K562 (cell line): Measurements from ENCODE around the gene MAGT1. TPM values are rescaled to one million over a fixed set of nuclear protein-coding genes. Genes with fewer than 3 reads are reported as not detected.

Source experiments
- ASH1L ChIP-seq: fragments of 450-650 bp; IDR thresholded peaks from 2 replicates; pipeline ENCODE4 v1.6.1; 2018; ENCODE audit warnings: borderline replicate concordance, mild to moderate bottlenecking, low read depth; ENCODE audit not compliant: partially characterized antibody
- BACH1 ChIP-seq: fragments of 200-800 bp; sonication (Bioruptor generic); IDR thresholded peaks from 2 replicates; pipeline ENCODE4 v1.6.1; 2016; ENCODE audit warnings: missing genetic modification characterization, missing compliant biosample characterization
- BRD4 ChIP-seq: fragments of 200-600 bp; sonication (generic); IDR thresholded peaks from 2 replicates; pipeline ENCODE4 v1.6.1; 2017; ENCODE audit warnings: inconsistent platforms
- CBX3 ChIP-seq, 2 experiments: IDR thresholded peaks; 1 replicate in 1 of 2; 2 replicates in 1 of 2; pipeline ENCODE4 v1.6.1; 2012; ENCODE audit warnings: inconsistent platforms in 2 of 2, low read length in 2 of 2, borderline replicate concordance in 1 of 2, control low read depth in 1 of 2
- ELF2 ChIP-seq: fragments of 250-450 bp; sonication (Bioruptor Pico); IDR thresholded peaks from 2 replicates; pipeline ENCODE4 v1.5.0; 2021; ENCODE audit warnings: mild to moderate bottlenecking
- KDM1A ChIP-seq, 2 experiments: fragments of 450-650 bp; IDR thresholded peaks; 2 replicates each; pipeline ENCODE4 v1.6.1; 2016; ENCODE audit warnings: mild to moderate bottlenecking in 2 of 2
- NFIC ChIP-seq: fragments of 450-650 bp; IDR thresholded peaks from 2 replicates; pipeline ENCODE4 v1.6.1; 2017; ENCODE audit warnings: mild to moderate bottlenecking, inconsistent platforms
- PML ChIP-seq: IDR thresholded peaks from 2 replicates; pipeline ENCODE4 v1.6.1; 2012; ENCODE audit warnings: low read length, inconsistent platforms
- RB1 ChIP-seq: fragments of 450-650 bp; IDR thresholded peaks from 2 replicates; pipeline ENCODE4 v1.6.1; 2017; ENCODE audit warnings: low read depth, mild to moderate bottlenecking
- RFX5 ChIP-seq: IDR thresholded peaks from 2 replicates; pipeline ENCODE4 v1.6.1; 2011; ENCODE audit warnings: low read depth, mild to moderate bottlenecking, improper control_type of control experiment, low read length
- SAP30 ChIP-seq: fragments of 200-600 bp; sonication (generic); IDR thresholded peaks from 2 replicates; pipeline ENCODE4 v1.6.1; 2012; ENCODE audit warnings: borderline replicate concordance, low read depth, mild to moderate bottlenecking, moderate library complexity, low read length, control low read depth, inconsistent platforms; ENCODE audit not compliant: insufficient read depth, poor library complexity, severe bottlenecking
- SRSF1 ChIP-seq: fragments of 200-400 bp; formaldehyde crosslinking; IDR thresholded peaks from 2 replicates; pipeline ENCODE4 v1.6.1; 2017; ENCODE audit warnings: mild to moderate bottlenecking, low read depth, low read length, moderate library complexity
- SRSF9 ChIP-seq: fragments of 200-400 bp; formaldehyde crosslinking; IDR thresholded peaks from 2 replicates; pipeline ENCODE4 v1.6.1; 2017; ENCODE audit warnings: low read depth, low read length, borderline replicate concordance
- ZFP1 ChIP-seq: fragments of 450-650 bp; formaldehyde crosslinking; IDR thresholded peaks from 2 replicates; pipeline ENCODE4 v1.4.0; 2020; ENCODE audit warnings: mild to moderate bottlenecking, mixed read lengths
- ZFP36 ChIP-seq: fragments of 150-350 bp; IDR thresholded peaks from 2 replicates; pipeline ENCODE4 v1.6.1; 2018; ENCODE audit warnings: low read length, low read depth; ENCODE audit not compliant: partially characterized antibody
- ZNF133 ChIP-seq: fragments of 250-450 bp; sonication (Bioruptor Pico); IDR thresholded peaks from 2 replicates; pipeline ENCODE4 v1.4.0; 2020; ENCODE audit warnings: mild to moderate bottlenecking
- ZNF551 ChIP-seq: fragments of 250-450 bp; sonication (Bioruptor Pico); IDR thresholded peaks from 2 replicates; pipeline ENCODE4 v1.5.0; 2021; ENCODE audit warnings: mild to moderate bottlenecking, moderate library complexity
- ZNF76 ChIP-seq: fragments of 250-450 bp; sonication (Bioruptor Pico); IDR thresholded peaks from 2 replicates; pipeline ENCODE4 v1.4.0; 2020; ENCODE audit warnings: mild to moderate bottlenecking, moderate library complexity, borderline replicate concordance
- ZSCAN29 ChIP-seq: fragments of 450-650 bp; IDR thresholded peaks from 2 replicates; pipeline ENCODE4 v1.6.1; 2017
- polyA plus RNA-seq, 8 experiments: library from polyadenylated mRNA; depleted of rRNA in 4 of 8; stranded (reverse) in 5 of 8; unstranded in 3 of 8; fragments of >200 nt; fragmentation: Nextera tagmentation in 2 of 8; fragmentation: Illumina TruSeq in 1 of 8; extraction: Ambion mirVana in 2 of 8; extraction: Trizol in 1 of 8; gene quantifications; 2 replicates each; pipeline versions ENCODE4 v1.2.1 to v1.2.3, GENCODE V29; 2011 to 2014; ENCODE audit warnings: inconsistent platforms in 1 of 8, missing spikeins in 1 of 8
- total RNA-seq, 7 experiments: library from RNA; depleted of rRNA in 6 of 7; stranded (reverse); fragments of >200 nt in 6 of 7; fragmentation: Illumina TruSeq in 2 of 7; extraction: Trizol in 2 of 7; gene quantifications; 2 replicates each; pipeline versions ENCODE4 v1.2.1 to v1.2.3, GENCODE V29; 2011 to 2021; ENCODE audit warnings: low replicate concordance in 1 of 7
- TF ChIP-seq, protein P1 (sequence below): fragments of 450-650 bp; IDR thresholded peaks from 2 replicates; pipeline ENCODE4 v1.6.1; 2018; ENCODE audit warnings: mild to moderate bottlenecking, low read depth; ENCODE audit not compliant: partially characterized antibody
- TF ChIP-seq, protein P2 (sequence below): fragments of 250-450 bp; sonication (Bioruptor Pico); IDR thresholded peaks from 2 replicates; pipeline ENCODE4 v1.4.0; 2020
- TF ChIP-seq, protein P3 (sequence below): fragments of 450-650 bp; IDR thresholded peaks from 2 replicates; pipeline ENCODE4 v1.6.1; 2016; ENCODE audit warnings: low read depth, mild to moderate bottlenecking, moderate library complexity

The MAGT1 gene
- total and polyA plus RNA-seq, 9 of the 15 experiments (the other 6 are each of a cell fraction or from before 2014, with no cell fraction given): 15.5 to 46.2 (median 28.8) TPM

DNA sequence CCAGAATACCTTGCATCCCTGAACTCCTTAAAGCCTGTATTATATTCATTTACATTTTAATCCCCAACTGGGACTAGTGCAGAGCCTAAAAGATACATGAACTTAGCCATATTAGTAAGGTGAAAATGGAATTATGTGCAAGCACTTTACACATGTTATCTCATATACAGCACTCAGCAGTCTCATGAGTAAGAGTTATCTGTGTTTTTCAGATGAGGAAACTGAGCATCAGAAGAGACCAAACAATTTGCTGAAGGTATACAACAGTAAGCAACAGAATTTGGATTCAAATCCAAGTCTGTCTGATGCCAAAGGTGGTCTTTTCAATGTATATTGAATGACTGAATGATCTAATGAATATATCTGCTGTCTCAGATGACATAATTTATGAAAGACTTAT lies 27.6 kb upstream of the MAGT1 start (continued):
- TF ChIP-seq, protein P1, sequence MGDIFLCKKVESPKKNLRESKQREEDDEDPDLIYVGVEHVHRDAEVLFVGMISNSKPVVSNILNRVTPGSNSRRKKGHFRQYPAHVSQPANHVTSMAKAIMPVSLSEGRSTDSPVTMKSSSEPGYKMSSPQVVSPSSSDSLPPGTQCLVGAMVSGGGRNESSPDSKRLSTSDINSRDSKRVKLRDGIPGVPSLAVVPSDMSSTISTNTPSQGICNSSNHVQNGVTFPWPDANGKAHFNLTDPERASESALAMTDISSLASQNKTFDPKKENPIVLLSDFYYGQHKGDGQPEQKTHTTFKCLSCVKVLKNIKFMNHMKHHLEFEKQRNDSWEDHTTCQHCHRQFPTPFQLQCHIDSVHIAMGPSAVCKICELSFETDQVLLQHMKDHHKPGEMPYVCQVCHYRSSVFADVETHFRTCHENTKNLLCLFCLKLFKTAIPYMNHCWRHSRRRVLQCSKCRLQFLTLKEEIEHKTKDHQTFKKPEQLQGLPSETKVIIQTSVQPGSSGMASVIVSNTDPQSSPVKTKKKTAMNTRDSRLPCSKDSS: no peak
- TF ChIP-seq SRSF9 (no peak), PML (peak; percentile 54), ZNF551 (CRISPR knock-in tag) (no peak), ZNF133 (no peak), RB1 (no peak), BACH1 (tag) (no peak), KDM1A (IDR thresholded peaks at IDR 0.05) (no peak), CBX3 (IDR thresholded peaks at IDR 0.05; ENCODE audit: borderline replicate concordance in 1 of 2, low read length in 2 of 2) (no peak), ZFP36 (peak; percentile 53), ZFP1 (CRISPR knock-in tag) (peak; percentile 18; the same call in 1 of the 2 replicates), RFX5 (no peak), BRD4 (no peak), SRSF1 (no peak), ELF2 (CRISPR knock-in tag) (no peak), ZNF76 (no peak), ZSCAN29 (no peak), SAP30 (no peak), ASH1L (no peak), NFIC (peak; percentile 32; the same call in 1 of the 2 replicates)
- TF ChIP-seq, protein P2, sequence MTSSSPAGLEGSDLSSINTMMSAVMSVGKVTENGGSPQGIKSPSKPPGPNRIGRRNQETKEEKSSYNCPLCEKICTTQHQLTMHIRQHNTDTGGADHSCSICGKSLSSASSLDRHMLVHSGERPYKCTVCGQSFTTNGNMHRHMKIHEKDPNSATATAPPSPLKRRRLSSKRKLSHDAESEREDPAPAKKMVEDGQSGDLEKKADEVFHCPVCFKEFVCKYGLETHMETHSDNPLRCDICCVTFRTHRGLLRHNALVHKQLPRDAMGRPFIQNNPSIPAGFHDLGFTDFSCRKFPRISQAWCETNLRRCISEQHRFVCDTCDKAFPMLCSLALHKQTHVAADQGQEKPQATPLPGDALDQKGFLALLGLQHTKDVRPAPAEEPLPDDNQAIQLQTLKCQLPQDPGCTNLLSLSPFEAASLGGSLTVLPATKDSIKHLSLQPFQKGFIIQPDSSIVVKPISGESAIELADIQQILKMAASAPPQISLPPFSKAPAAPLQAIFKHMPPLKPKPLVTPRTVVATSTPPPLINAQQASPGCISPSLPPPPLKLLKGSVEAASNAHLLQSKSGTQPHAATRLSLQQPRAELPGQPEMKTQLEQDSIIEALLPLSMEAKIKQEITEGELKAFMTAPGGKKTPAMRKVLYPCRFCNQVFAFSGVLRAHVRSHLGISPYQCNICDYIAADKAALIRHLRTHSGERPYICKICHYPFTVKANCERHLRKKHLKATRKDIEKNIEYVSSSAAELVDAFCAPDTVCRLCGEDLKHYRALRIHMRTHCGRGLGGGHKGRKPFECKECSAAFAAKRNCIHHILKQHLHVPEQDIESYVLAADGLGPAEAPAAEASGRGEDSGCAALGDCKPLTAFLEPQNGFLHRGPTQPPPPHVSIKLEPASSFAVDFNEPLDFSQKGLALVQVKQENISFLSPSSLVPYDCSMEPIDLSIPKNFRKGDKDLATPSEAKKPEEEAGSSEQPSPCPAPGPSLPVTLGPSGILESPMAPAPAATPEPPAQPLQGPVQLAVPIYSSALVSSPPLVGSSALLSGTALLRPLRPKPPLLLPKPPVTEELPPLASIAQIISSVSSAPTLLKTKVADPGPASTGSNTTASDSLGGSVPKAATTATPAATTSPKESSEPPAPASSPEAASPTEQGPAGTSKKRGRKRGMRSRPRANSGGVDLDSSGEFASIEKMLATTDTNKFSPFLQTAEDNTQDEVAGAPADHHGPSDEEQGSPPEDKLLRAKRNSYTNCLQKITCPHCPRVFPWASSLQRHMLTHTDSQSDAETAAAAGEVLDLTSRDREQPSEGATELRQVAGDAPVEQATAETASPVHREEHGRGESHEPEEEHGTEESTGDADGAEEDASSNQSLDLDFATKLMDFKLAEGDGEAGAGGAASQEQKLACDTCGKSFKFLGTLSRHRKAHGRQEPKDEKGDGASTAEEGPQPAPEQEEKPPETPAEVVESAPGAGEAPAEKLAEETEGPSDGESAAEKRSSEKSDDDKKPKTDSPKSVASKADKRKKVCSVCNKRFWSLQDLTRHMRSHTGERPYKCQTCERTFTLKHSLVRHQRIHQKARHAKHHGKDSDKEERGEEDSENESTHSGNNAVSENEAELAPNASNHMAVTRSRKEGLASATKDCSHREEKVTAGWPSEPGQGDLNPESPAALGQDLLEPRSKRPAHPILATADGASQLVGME (CRISPR knock-in tag): no peak
- TF ChIP-seq, protein P3, sequence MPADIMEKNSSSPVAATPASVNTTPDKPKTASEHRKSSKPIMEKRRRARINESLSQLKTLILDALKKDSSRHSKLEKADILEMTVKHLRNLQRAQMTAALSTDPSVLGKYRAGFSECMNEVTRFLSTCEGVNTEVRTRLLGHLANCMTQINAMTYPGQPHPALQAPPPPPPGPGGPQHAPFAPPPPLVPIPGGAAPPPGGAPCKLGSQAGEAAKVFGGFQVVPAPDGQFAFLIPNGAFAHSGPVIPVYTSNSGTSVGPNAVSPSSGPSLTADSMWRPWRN: no peak
